GM18508 (cell line): ENCODE data around the gene KLK1.

ENCODE experiments used
- ATAC-seq: cut with Tn5 transposase; IDR thresholded peaks from one replicate; pipeline ENCODE4 v1.9.1; 2021; ENCODE audit warnings: moderate number of reproducible peaks; ENCODE audit not compliant: insufficient read depth, unreplicated experiment

Gene KLK1

DNA sequence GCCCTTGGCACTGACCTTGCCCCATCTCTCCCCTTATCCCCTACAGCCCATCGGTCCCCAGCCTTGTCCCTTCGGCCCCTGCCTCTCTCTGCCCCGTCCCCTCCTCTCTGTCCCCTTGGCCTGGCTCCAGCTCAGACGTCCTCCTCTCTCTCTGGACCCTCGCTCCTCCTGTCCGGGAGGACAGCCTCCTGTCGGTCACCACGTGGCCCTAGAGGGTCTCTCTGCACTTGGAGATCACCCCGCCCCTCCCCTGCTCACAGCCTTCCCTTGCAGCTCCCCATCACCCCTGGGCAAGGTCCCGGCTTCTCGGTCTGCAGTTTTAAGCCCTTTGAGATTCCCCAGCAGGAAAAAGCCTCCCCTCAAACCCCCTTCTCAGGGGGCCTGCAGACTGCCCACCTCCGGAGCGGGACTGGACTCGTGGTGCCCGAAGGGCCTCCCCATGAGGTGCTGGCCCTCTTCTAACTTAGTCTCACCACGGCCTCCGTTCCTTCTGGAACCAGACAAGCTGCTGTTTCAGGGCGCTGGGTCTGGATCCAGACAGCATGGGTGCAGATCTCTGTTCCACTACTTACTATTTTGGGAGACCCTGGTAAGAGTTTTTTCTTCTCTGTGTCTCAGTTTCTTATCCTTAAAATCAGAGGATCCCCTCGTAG lies 13.1 kb upstream of the KLK1 start:
- ATAC-seq = no peak

GRCh38 chr19:50835785-50836542 lies 12.4 kb upstream of the KLK1 start:
- no peak for ATAC-seq

- ATAC-seq = no peak
Observed at GRCh38 chr19:50835103-50835784, 11.7 kb upstream of the KLK1 start.

DNA sequence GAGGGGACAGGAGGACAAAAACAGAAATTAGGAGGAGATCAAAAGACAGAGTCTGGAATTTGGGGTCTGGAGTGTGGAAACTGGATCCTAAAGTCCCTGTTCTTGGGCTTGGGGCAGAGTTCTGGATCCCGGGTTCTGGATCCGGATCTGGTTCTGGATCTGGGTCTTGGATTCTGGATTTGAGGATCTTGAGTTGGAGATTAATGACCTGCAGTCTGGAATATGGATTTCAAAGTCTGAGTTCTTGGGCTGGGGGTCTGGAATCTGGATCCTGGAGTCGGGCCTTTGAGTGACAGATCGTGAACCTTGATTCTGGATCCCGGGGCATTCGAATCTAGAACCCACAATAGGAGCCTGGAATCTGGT lies 10.2 kb upstream of the KLK1 start:
- ATAC-seq = no peak

- no peak for ATAC-seq
Observed at GRCh38 chr19:50833117-50833801, 9.7 kb upstream of the KLK1 start, which contains the start of gene KLK15. Gene KLK15, minus strand, starts transcription at chr19:50833574. Its CDS starts 2,082 bp downstream, at chr19:50831492.

DNA sequence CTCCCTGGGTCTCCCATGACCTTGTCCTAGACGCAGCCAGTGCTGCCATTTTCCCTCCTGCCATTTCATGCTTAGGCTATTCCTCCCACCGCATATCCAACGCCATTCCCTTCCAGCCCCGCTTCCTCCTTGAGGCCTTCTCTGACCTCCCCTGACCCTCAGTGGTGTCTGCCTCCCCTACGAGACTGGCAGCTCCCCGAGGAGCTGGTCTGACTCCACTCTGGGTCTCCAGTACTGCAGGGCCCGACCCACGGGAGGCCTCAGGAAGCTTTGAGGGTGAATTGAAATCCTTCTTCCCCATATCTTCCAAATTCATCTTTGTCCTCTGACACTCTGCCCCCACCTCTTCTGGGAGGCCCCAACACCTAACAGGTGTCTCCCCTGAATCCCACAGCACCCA lies 9.1 kb upstream of the KLK1 start:
- no peak for ATAC-seq

DNA sequence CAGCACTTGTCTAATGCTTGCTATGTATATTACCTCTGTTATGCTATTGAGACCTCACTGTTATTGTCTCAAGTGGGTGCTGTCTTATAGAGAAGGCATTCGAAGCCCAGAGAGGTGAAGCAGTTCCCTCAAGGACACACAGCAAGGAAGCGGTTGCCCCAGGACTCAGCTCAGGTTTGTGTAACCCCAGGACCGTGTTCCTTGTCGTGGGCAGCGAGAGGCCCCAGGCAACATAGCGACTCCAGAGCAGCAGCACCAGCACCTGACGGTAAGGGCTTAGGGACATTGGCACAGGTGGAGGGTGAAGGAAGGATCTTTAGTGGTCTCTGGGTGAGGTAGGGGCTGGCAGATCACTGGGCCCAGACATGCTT lies 7.4 kb upstream of the KLK1 start:
- ATAC-seq = no peak

GRCh38 chr19:50830266-50831025 lies 6.9 kb upstream of the KLK1 start:
- ATAC-seq = no peak

GRCh38 chr19:50829801-50830200 lies 6.2 kb upstream of the KLK1 start:
- ATAC-seq = no peak

DNA sequence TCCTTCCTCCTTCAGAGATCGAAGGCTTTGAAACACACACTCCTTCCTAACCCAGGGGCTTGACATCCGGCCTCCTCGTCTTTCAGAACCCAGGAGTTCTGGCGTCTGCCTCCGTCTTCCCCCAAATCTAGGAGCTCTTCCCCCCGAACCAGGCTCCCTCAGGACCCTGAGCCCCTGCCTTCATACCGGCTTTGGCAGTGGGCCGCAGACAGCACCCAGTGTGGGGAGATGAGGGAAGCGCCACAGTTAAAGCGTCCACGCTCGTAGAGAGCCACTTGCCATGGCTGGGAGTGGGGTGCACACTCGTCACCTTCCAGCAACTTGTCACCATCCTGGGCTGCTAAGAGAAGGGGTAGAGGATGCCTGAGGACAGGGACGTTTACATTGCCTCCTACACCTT lies 3.9 kb upstream of the KLK1 start:
- ATAC-seq = no peak

DNA sequence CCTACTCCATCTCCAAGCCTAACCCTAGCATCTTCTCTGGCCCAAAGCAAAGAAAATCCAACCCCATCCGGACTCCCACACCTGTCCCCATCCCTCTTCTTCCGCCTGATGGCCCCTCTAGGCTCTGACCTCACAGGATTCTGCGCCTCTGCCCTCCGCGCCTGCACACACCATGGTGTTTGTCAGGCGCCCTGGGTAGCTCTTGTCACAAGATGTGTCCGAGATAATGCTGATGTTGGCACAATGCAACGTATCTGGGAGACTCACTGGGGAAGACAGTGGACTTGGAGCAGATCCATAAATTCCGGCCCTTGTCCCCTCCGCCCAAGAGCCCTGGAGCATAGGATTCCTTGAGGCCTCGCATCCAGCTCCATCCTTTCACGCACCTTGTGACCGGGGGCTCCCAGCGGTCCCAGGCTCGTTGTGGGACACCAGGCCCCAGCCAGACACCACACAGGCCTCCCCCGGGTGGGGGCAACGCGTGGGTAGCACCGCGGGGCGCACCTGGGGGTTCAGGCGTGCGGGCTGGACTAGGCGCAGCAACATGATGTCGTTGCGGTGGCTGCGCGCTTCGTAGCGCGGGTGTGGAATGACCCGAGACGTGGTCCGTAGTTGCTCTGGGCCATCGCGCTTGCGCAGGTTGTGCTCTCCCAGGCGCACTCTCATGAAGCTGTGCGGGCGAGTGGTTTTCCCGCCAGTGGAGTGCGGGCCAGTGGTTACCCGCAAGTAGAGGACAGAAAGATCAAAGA lies 3.1 kb upstream of the KLK1 start:
- ATAC-seq = no peak

- ATAC-seq = no peak
Observed at GRCh38 chr19:50822661-50823208, 852 bp downstream of the KLK1 start.

DNA sequence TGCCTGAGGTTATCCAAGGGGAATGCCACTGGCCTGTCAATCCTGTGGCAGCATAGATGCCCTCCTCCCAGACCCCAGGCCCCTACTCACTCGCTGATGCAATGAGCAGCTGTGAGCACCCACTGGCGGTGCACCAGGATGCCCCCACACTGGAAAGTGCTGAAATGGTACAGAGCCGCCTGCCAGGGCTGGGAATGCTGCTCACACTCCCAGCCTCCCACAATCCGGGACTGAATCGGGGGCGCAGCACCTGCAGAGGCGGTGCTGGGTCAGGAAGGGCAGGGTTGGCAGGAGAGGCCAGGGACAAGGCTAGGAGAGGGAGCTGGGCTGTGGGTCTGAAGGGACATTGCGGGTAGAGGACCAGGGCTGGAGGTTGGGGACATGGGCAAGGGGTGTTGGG lies 2.0 kb downstream of the KLK1 start:
- ATAC-seq = no peak

GRCh38 chr19:50821248-50821612 lies 2.4 kb downstream of the KLK1 start:
- no peak for ATAC-seq

- ATAC-seq = no peak
Observed at GRCh38 chr19:50820549-50821247, 2.9 kb downstream of the KLK1 start.

DNA sequence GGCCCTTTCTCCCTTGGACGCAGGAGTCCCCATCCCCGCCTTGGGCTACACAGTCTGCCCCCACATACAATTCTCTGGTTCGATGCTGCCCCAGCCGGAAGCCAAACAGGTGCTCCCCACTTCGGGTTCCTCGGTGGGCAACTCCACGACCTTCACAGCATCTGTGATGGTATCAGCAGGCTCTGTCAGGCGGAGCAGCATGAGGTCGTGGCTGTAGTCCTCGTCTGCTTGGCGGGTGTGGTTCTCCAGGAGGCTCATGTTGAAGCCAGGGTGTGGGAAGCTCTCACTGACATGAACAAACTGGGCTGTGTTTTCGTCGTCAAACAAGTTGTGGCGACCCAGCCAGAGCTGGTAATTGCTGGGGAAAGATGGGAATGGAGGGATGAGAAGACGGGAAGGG lies 3.5 kb downstream of the KLK1 start:
- ATAC-seq = no peak

DNA sequence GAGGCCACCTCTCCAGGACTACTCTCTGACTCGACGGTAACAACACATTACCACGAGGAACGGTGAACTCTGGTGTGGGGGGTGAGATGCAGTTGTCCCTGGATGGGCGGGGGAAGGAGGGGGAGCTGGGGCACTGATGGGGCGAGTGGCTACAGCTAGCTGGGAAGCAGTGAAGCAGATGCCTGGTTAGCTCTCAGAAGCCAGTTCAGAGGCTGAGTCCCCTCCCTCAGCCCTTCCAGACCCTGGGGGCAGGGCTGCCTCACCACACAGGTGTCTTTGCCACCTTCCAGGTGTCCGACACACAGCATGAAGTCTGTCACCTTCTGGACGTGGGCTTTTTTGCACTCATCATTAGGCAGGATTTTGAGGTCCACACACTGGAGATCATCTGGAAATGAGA lies 4.0 kb downstream of the KLK1 start:
- no peak for ATAC-seq

GRCh38 chr19:50818859-50819472 lies 4.6 kb downstream of the KLK1 start:
- no peak for ATAC-seq
